GM12878 (cell line): ENCODE measurements around the gene ATP6V1G2. TPM values are rescaled to one million over a fixed set of nuclear protein-coding genes. Genes with fewer than 3 reads are reported as not detected.

ENCODE experiments used
- ATAC-seq: fragments of 200-7000 bp; cut with Tn5 transposase; 3 replicates; pipeline ENCODE4 v1.9.1; 2020; ENCODE audit warnings: mild to moderate bottlenecking, moderate library complexity
- BruUV-seq: library from RNA; stranded (reverse); fragments of 400-500 nt; replicated peaks from 2 replicates; lab custom pipeline; 2021; lab: Mats Ljungman, UMichigan
- CTCF ChIA-PET: fragments of 300-600 bp; sonication (Branson Sonifier 250); formaldehyde crosslinking; extraction: SDS; loops from one replicate; lab custom pipeline; 2021; ENCODE audit warnings: inconsistent platforms; lab: Yijun Ruan, JAX
- POLR2A ChIA-PET: fragments of 350-600 bp; formaldehyde crosslinking; extraction: SDS; loops from one replicate; lab custom pipeline; 2021; ENCODE audit warnings: inconsistent platforms; lab: Charles Lee
- RAD21 ChIA-PET: fragments of 300-600 bp; sonication (Branson Sonifier 250); formaldehyde crosslinking; loops from one replicate; lab custom pipeline; 2023; ENCODE audit warnings: antibody characterized with exemption; ENCODE audit not compliant: unreplicated experiment; lab: Charles Lee
- SMC1A ChIA-PET: fragments of 300-600 bp; sonication (Branson Sonifier 250); formaldehyde crosslinking; loops from one replicate; lab custom pipeline; 2023; ENCODE audit not compliant: unreplicated experiment, uncharacterized antibody; lab: Charles Lee
- DNase-seq: peaks from one replicate; pipeline ENCODE4 v3.0.0-alpha.2; 2011; ENCODE audit warnings: low read depth, low spot score
- FAIRE-seq: peaks from 3 replicates; lab custom pipeline; 2011; peaks lifted over from hg19 to GRCh38; lab: Jason Lieb, UNC
- H2AFZ ChIP-seq: 2 replicates; pipeline ENCODE4 v1.6.0; 2011; ENCODE audit warnings: low read depth, low read length, control low read depth; ENCODE audit not compliant: control insufficient read depth
- H3K27ac ChIP-seq: 2 replicates; pipeline ENCODE4 v1.5.1; 2011; ENCODE audit warnings: control low read depth; ENCODE audit not compliant: control insufficient read depth, insufficient read depth
- H3K27me3 ChIP-seq, 2 experiments: replicated peaks in 1 of 2; 2 replicates each; pipeline versions ENCODE4 v1.6.0 to v1.6.1; 2011; ENCODE audit warnings: low read length in 1 of 2; ENCODE audit not compliant: control insufficient read depth in 2 of 2, insufficient read depth in 2 of 2
- H3K36me3 ChIP-seq, 2 experiments: 2 replicates each; pipeline ENCODE4 v1.5.1; 2011; ENCODE audit warnings: low read length in 1 of 2; ENCODE audit not compliant: control insufficient read depth in 2 of 2, insufficient read depth in 2 of 2
- H3K4me1 ChIP-seq: 2 replicates; pipeline ENCODE4 v1.6.1; 2011; ENCODE audit warnings: mild to moderate bottlenecking, low read length, moderate library complexity, mixed read lengths; ENCODE audit not compliant: control insufficient read depth, insufficient read depth
- H3K4me2 ChIP-seq: 2 replicates; pipeline ENCODE4 v1.6.0; 2011; ENCODE audit warnings: control low read depth; ENCODE audit not compliant: control insufficient read depth, insufficient read depth
- H3K4me3 ChIP-seq: fragments of 200-600 bp; sonication (generic); 2 replicates; pipeline ENCODE4 v1.5.1; 2016
- H3K79me2 ChIP-seq: 2 replicates; pipeline ENCODE4 v1.6.0; 2011; ENCODE audit warnings: low read length; ENCODE audit not compliant: control insufficient read depth, insufficient read depth
- H3K9ac ChIP-seq: 2 replicates; pipeline ENCODE4 v1.8.0; 2011; ENCODE audit warnings: low read length, control low read depth, mixed read lengths; ENCODE audit not compliant: control insufficient read depth, insufficient read depth
- H3K9me3 ChIP-seq: replicated peaks from 3 replicates; pipeline ENCODE4 v1.5.1; 2011; ENCODE audit warnings: mild to moderate bottlenecking, low read length; ENCODE audit not compliant: control insufficient read depth, insufficient read depth
- H4K20me1 ChIP-seq: 2 replicates; pipeline ENCODE4 v1.6.0; 2011; ENCODE audit not compliant: control insufficient read depth, insufficient read depth
- CBFB ChIP-seq: IDR thresholded peaks from 2 replicates; pipeline ENCODE4 v1.6.1; 2016; ENCODE audit warnings: antibody characterized with exemption, low read depth
- CHD4 ChIP-seq: fragments of 200-600 bp; sonication (generic); IDR thresholded peaks from 2 replicates; pipeline ENCODE4 v1.6.1; 2016; ENCODE audit warnings: mild to moderate bottlenecking
- E4F1 ChIP-seq: fragments of 450-650 bp; IDR thresholded peaks from 2 replicates; pipeline ENCODE4 v1.6.1; 2018; ENCODE audit warnings: borderline replicate concordance, mild to moderate bottlenecking; ENCODE audit not compliant: partially characterized antibody
- MYC ChIP-seq: IDR thresholded peaks from 2 replicates; pipeline ENCODE4 v1.6.1; 2011; ENCODE audit warnings: mild to moderate bottlenecking, low read length, moderate library complexity, inconsistent platforms; ENCODE audit not compliant: insufficient read depth, insufficient replicate concordance, insufficient read length, severe bottlenecking
- NFYA ChIP-seq: IDR thresholded peaks from 2 replicates; pipeline ENCODE4 v1.6.1; 2011; ENCODE audit warnings: low read depth, mild to moderate bottlenecking, low read length, improper control_type of control experiment, borderline replicate concordance
- PAX5 ChIP-seq: IDR thresholded peaks from 2 replicates; pipeline ENCODE4 v1.6.1; 2011; ENCODE audit warnings: low read depth, low read length, borderline replicate concordance
- PML ChIP-seq: IDR thresholded peaks from 2 replicates; pipeline ENCODE4 v1.6.1; 2012; ENCODE audit warnings: low read length, inconsistent platforms
- POLR2AphosphoS2 ChIP-seq: IDR thresholded peaks from 2 replicates; pipeline ENCODE4 v1.6.1; 2011; ENCODE audit warnings: low read depth, mild to moderate bottlenecking, low read length, improper control_type of control experiment, moderate library complexity
- SKIL ChIP-seq: fragments of 450-650 bp; IDR thresholded peaks from 2 replicates; pipeline ENCODE4 v1.6.1; 2017; ENCODE audit warnings: mild to moderate bottlenecking, low read depth, inconsistent platforms; ENCODE audit not compliant: poor library complexity, severe bottlenecking
- TCF12 ChIP-seq: IDR thresholded peaks from 2 replicates; pipeline ENCODE4 v1.6.1; 2011; ENCODE audit warnings: low read depth, mild to moderate bottlenecking, low read length
- ZBTB40 ChIP-seq: fragments of 450-650 bp; IDR thresholded peaks from 2 replicates; pipeline ENCODE4 v1.6.1; 2016; ENCODE audit warnings: mild to moderate bottlenecking, moderate library complexity, borderline replicate concordance
- in situ Hi-C: fragments of 300-500 bp; cut with MboI; formaldehyde crosslinking; loops from 9 replicates; pipeline ENCODE4 v1.14.3; 2018; ENCODE audit warnings: mixed read lengths
- intact Hi-C: fragments of 100-400 bp; cut with micrococcal nuclease; formaldehyde crosslinking; loops from one replicate; pipeline ENCODE4 v1.14.2; 2022; ENCODE audit not compliant: unreplicated experiment
- polyA plus RNA-seq, 11 experiments: library from polyadenylated mRNA; depleted of rRNA in 4 of 11; unstranded in 6 of 11; stranded (reverse) in 5 of 11; fragments of >200 nt; fragmentation: Nextera tagmentation in 4 of 11; fragmentation: Illumina TruSeq in 1 of 11; extraction: Ambion mirVana in 4 of 11; extraction: Trizol in 1 of 11; gene quantifications; 1 replicate in 1 of 11; 2 replicates in 10 of 11; pipeline versions ENCODE4 v1.2.1 to v1.2.3, GENCODE V29; 2011 to 2016; ENCODE audit warnings: inconsistent platforms in 2 of 11, missing spikeins in 2 of 11, low read depth in 1 of 11
- total RNA-seq, 4 experiments: library from RNA; depleted of rRNA in 3 of 4; stranded (reverse); fragments of >200 nt in 3 of 4; fragmentation: Illumina TruSeq in 1 of 4; extraction: Trizol in 1 of 4; gene quantifications; 2 replicates each; pipeline versions ENCODE4 v1.2.1 to v1.2.3, GENCODE V29; 2013 to 2021

Gene ATP6V1G2
- total and polyA plus RNA-seq, 10 of the 15 experiments (the other 5 are each of a cell fraction or from before 2014, with no cell fraction given), result 0.45 to 8.9 (median 2.8) TPM

- TF ChIP-seq SKIL, result no peak
- TF ChIP-seq, all 136 proteins: peak for 21
Measured at GRCh38 chr6:31567531-31568370, 21.3 kb upstream of the ATP6V1G2 start (continued).

- peaks cover 82% of the 10 kb centered on the region for H3K4me1 ChIP-seq
- ChIA-PET SMC1A (interaction anchor here (2.5 to 34.7 kb wide), 2 partner anchors 23 to 65 kb away, joined by 7 to 1989 read pairs; partner anchors contain the start of genes LST1, LTA, LTB and NCR3), RAD21 (interaction anchor here (0.5 to 15.9 kb wide), 5 partner anchors 9 to 264 kb away, joined by 3 to 620 read pairs (median 62); partner anchors contain the start of genes ATP6V1G2, LST1, LTA and LTB), POLR2A (interaction anchor here (0.8 to 9.1 kb wide), 5 partner anchors 9 to 56 kb away, joined by 3 to 255 read pairs (median 7); partner anchors contain the start of genes LTB and TNF), CTCF (interaction anchor here (0.9 to 34.8 kb wide), 5 partner anchors 8 to 27 kb away, joined by 4 to 2098 read pairs (median 27); partner anchors contain the start of genes LST1, LTB, NCR3 and TNF)
- intact Hi-C loops (loop anchor here (1.0 kb wide), 2 partner anchors 8 to 16 kb away; no protein-coding TSS in a partner anchor), in situ Hi-C loops (loop anchor here (25.0 kb wide), 2 partner anchors 1052 to 1402 kb away; partner anchors contain the start of genes BRD2 and HLA-DMA)
- H3K4me3 ChIP-seq, result 0 out of 2 replicates have a peak overlapping the region, but pooled peaks have one; percentile 18
- FAIRE-seq, result no peak
- H3K27me3 ChIP-seq, result no peaks in the 10 kb centered on the region
- H3K27ac ChIP-seq, result peak overlapping the region; percentile 99
- H4K20me1 ChIP-seq, result no peaks in the 10 kb centered on the region
- ATAC-seq, result no peak
- DNase-seq, result no peak
- peaks cover 16% of the 10 kb centered on the region for H3K79me2 ChIP-seq
- H3K9me3 ChIP-seq, result no peaks in the 10 kb centered on the region
- no TSS peak for BruUV-seq
- peaks cover 0 to 8% of the 10 kb centered on the region in 2 experiments; a peak in 2 of 4 replicates for H3K36me3 ChIP-seq
- peak overlapping the region; percentile 94 for H3K4me2 ChIP-seq
- H2AFZ ChIP-seq, result no peak overlapping the region
- H3K9ac ChIP-seq, result peak overlapping the region; percentile 56
- TF ChIP-seq CHD4 (no peak), MYC (no peak), NFYA (no peak), TCF12 (no peak), ZBTB40 (no peak), PAX5 (no peak), POLR2AphosphoS2 (no peak), CBFB (no peak), E4F1 (no peak), PML (no peak)
Measured at GRCh38 chr6:31560697-31561058, 14.3 kb upstream of the ATP6V1G2 start.
